ENCODE measurements around the gene ARID3A. TPM values are rescaled to one million over a fixed set of nuclear protein-coding genes. Genes with fewer than 3 reads are reported as not detected.

The ARID3A gene
- total and polyA plus RNA-seq, 2 of the 13 experiments (the other 11 are each of a cell fraction or from before 2014, with no cell fraction given): 71.3 to 77.9 TPM

DNA sequence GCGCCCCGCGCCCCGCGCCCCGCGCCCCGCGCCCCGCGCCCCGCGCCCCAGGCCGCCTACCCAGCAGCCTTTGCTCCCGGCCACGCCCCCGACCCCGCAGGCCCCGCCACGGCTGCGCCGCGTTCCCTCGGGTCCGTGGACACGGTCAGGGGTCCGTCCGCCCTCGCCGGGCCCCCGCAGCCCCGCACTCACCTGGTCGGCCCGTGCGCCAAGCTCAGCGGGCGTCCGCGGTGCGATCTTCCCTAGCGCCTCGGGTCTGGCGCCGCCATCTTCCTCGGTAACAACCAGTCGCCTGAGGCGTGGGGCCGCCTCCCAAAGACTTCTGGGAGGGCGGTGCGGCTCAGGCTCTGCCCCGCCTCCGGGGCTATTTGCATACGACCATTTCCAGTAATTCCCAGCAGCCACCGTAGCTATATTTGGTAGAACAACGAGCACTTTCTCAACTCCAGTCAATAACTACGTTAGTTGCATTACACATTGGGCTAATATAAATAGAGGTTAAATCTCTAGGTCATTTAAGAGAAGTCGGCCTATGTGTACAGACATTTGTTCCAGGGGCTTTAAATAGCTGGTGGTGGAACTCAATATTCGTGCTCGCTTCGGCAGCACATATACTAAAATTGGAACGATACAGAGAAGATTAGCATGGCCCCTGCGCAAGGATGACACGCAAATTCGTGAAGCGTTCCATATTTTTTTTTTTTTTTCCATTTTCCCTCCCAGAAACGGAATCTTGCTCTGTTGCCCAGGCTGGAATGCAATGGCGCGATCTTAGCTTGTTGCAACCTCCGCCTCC, 32.7 kb upstream of the ARID3A start, which contains the start of the genes MED16 and RNU6-9 (continued):
- TF ChIP-seq, protein P1, sequence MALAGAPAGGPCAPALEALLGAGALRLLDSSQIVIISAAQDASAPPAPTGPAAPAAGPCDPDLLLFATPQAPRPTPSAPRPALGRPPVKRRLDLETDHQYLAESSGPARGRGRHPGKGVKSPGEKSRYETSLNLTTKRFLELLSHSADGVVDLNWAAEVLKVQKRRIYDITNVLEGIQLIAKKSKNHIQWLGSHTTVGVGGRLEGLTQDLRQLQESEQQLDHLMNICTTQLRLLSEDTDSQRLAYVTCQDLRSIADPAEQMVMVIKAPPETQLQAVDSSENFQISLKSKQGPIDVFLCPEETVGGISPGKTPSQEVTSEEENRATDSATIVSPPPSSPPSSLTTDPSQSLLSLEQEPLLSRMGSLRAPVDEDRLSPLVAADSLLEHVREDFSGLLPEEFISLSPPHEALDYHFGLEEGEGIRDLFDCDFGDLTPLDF (CRISPR knock-in tag; IDR thresholded peaks at IDR 0.05): peak; percentile 28; the same call in 1 of the 2 replicates

DNA sequence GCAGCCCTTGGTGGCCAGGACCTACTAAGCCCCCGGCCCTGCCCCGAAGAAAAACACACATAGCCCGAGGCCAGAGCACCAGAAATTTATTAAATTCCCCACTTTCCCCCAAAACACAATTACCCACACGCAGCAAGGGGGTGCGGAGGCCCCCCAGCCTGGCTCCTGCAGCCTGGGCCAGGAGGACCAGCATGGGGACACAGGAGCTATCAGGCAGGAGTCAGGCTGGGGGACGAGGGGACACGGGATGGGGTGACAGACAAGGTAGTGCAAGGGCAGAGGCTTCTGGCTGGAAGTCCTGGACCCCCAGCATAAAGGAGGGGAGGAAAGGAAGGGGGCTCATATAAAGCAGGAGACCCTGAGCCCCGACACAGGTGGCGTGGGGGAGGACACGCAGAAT, 29.4 kb upstream of the ARID3A start:
- DNase-seq (ENCODE audit: low spot score): no peak
- 93% methylated on average over 9 of the region's 10 CpGs for WGBS (ENCODE audit: low lambda C conversion rate)
- no TSS peak for BruUV-seq (replicated peaks)
- H3K36me3 ChIP-seq (replicated peaks in 1 of 2; ENCODE audit: control insufficient read depth in 1 of 2, insufficient read depth in 2 of 2, low read length in 2 of 2): peaks cover 4 to 15% of the 10 kb centered on the region in 2 experiments; a peak in 4 of 5 replicates
- no peaks in the 10 kb centered on the region for H4K20me1 ChIP-seq (ENCODE audit: insufficient read depth, low read length)
- H2AFZ ChIP-seq (ENCODE audit: low read length): no peak overlapping the region
- no peaks in the 10 kb centered on the region for H3K4me1 ChIP-seq (ENCODE audit: insufficient read depth, low read length)
- ATAC-seq: no peak
- H3K27me3 ChIP-seq (ENCODE audit: control insufficient read depth in 1 of 2, insufficient read depth in 2 of 2, low read length in 2 of 2): no peaks in the 10 kb centered on the region
- H3K79me2 ChIP-seq (ENCODE audit: insufficient read depth, low read length): peaks cover 6% of the 10 kb centered on the region
- no peaks in the 10 kb centered on the region for H3K9me3 ChIP-seq (ENCODE audit: low read length)
- H3K4me3 ChIP-seq (replicated peaks in 1 of 3; ENCODE audit: insufficient read depth in 1 of 3, low read depth in 2 of 3, low read length in 3 of 3): no peak overlapping the region
- in situ Hi-C loops (cut with HindIII; ENCODE audit: extremely low pct_ligation_motif_present, low pct_unique_long_range_greater_than_20kb) (no loop called here), intact Hi-C loops (cut with micrococcal nuclease; ENCODE audit: unreplicated experiment) (no loop called here)
- H3K4me2 ChIP-seq (ENCODE audit: low read depth, low read length): no peak overlapping the region
- CTCF ChIA-PET (ENCODE audit: low intra/inter-chr PET ratio, low total read pairs): no interaction called here
- H3K9ac ChIP-seq (ENCODE audit: insufficient read depth, low read depth, low read length): no peak overlapping the region
- no peak for FAIRE-seq
- no peak overlapping the region for H3K27ac ChIP-seq (ENCODE audit: extremely low read length, insufficient read depth, low read length)
- POLR2A ChIA-PET: interaction anchor here (1.1 kb wide), 1 partner anchor 144 kb away, joined by 3 read pairs; no protein-coding TSS in a partner anchor
- TF ChIP-seq, protein P2, sequence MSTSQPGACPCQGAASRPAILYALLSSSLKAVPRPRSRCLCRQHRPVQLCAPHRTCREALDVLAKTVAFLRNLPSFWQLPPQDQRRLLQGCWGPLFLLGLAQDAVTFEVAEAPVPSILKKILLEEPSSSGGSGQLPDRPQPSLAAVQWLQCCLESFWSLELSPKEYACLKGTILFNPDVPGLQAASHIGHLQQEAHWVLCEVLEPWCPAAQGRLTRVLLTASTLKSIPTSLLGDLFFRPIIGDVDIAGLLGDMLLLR (CRISPR knock-in tag; IDR thresholded peaks at IDR 0.05): no peak
- no peak for TF ChIP-seq YEATS2 (CRISPR knock-in tag; IDR thresholded peaks at IDR 0.05; ENCODE audit: borderline replicate concordance)
- TF ChIP-seq, protein P3, sequence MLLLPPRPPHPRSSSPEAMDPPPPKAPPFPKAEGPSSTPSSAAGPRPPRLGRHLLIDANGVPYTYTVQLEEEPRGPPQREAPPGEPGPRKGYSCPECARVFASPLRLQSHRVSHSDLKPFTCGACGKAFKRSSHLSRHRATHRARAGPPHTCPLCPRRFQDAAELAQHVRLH (CRISPR knock-in tag; IDR thresholded peaks at IDR 0.05; ENCODE audit: borderline replicate concordance, low read depth): no peak
- TF ChIP-seq SRSF4 (IDR thresholded peaks at IDR 0.05; ENCODE audit: low read depth, low read length, poor library complexity, severe bottlenecking): no peak
- TF ChIP-seq ZFP36 (IDR thresholded peaks at IDR 0.05; ENCODE audit: borderline replicate concordance, low read depth, low read length, partially characterized antibody): no peak
- no peak for TF ChIP-seq MEIS2 (CRISPR knock-in tag; IDR thresholded peaks at IDR 0.05)
- TF ChIP-seq, protein P4, sequence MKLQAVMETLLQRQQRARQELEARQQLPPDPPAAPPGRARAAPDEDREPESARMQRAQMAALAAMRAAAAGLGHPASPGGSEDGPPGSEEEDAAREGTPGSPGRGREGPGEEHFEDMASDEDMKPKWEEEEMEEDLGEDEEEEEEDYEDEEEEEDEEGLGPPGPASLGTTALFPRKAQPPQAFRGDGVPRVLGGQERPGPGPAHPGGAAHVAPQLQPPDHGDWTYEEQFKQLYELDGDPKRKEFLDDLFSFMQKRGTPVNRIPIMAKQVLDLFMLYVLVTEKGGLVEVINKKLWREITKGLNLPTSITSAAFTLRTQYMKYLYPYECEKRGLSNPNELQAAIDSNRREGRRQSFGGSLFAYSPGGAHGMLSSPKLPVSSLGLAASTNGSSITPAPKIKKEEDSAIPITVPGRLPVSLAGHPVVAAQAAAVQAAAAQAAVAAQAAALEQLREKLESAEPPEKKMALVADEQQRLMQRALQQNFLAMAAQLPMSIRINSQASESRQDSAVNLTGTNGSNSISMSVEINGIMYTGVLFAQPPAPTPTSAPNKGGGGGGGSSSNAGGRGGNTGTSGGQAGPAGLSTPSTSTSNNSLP (IDR thresholded peaks at IDR 0.05; ENCODE audit: low read depth, low read length): no peak
- no peak for TF ChIP-seq GABPA (IDR thresholded peaks at IDR 0.05; ENCODE audit: low read depth, low read length)
- TF ChIP-seq GABPA (CRISPR knock-in tag; IDR thresholded peaks at IDR 0.05; ENCODE audit: low read depth): no peak
- TF ChIP-seq, protein P5, sequence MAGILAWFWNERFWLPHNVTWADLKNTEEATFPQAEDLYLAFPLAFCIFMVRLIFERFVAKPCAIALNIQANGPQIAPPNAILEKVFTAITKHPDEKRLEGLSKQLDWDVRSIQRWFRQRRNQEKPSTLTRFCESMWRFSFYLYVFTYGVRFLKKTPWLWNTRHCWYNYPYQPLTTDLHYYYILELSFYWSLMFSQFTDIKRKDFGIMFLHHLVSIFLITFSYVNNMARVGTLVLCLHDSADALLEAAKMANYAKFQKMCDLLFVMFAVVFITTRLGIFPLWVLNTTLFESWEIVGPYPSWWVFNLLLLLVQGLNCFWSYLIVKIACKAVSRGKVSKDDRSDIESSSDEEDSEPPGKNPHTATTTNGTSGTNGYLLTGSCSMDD (CRISPR knock-in tag; IDR thresholded peaks at IDR 0.05): no peak
- TF ChIP-seq BRD4 (CRISPR knock-in tag; IDR thresholded peaks at IDR 0.05): no peak
- no peak for TF ChIP-seq ZNF224 (CRISPR knock-in tag; IDR thresholded peaks at IDR 0.05)
- no peak for TF ChIP-seq KAT2B (IDR thresholded peaks at IDR 0.05; ENCODE audit: borderline replicate concordance, low read depth, low read length)
- TF ChIP-seq MIXL1 (CRISPR knock-in tag; IDR thresholded peaks at IDR 0.05): no peak
- no peak for TF ChIP-seq SP1 (IDR thresholded peaks at IDR 0.05)
- no peak for TF ChIP-seq SP1 (CRISPR knock-in tag; IDR thresholded peaks at IDR 0.05)
- no peak for TF ChIP-seq FOXP1 (IDR thresholded peaks at IDR 0.05)
- no peak for TF ChIP-seq FOXP1 (CRISPR knock-in tag; IDR thresholded peaks at IDR 0.05)

Measured in HepG2 (cell line).